ENCODE results near the gene DOK7.

Gene DOK7

GRCh38 chr4:3516836-3517730, 54.0 kb downstream of the DOK7 start:
- Histone ChIP-seq H3K27ac (no peak overlapping the region), H3K9me3 (ENCODE audit: low read depth, low read length) (no peaks in the 10 kb centered on the region), H3K4me3 (no peak overlapping the region), H3K9ac (ENCODE audit: insufficient read length) (no peak overlapping the region), H3K36me3 (ENCODE audit: insufficient read depth, low read length) (peaks cover 28% of the 10 kb centered on the region; the same call in 1 of the 2 replicates)
- TF ChIP-seq EZH2 (IDR thresholded peaks at IDR 0.05), result no peak
- TF ChIP-seq FOXP2 (optimal IDR thresholded peaks at IDR 0.05; ENCODE audit: control extremely low read depth, extremely low read length, insufficient read depth), result no peak
- no peak for TF ChIP-seq POLR2AphosphoS5 (IDR thresholded peaks at IDR 0.05; ENCODE audit: borderline replicate concordance, low read depth, low read length)
- no peak for DNase-seq (ENCODE audit: low read depth, low spot score)

DNA sequence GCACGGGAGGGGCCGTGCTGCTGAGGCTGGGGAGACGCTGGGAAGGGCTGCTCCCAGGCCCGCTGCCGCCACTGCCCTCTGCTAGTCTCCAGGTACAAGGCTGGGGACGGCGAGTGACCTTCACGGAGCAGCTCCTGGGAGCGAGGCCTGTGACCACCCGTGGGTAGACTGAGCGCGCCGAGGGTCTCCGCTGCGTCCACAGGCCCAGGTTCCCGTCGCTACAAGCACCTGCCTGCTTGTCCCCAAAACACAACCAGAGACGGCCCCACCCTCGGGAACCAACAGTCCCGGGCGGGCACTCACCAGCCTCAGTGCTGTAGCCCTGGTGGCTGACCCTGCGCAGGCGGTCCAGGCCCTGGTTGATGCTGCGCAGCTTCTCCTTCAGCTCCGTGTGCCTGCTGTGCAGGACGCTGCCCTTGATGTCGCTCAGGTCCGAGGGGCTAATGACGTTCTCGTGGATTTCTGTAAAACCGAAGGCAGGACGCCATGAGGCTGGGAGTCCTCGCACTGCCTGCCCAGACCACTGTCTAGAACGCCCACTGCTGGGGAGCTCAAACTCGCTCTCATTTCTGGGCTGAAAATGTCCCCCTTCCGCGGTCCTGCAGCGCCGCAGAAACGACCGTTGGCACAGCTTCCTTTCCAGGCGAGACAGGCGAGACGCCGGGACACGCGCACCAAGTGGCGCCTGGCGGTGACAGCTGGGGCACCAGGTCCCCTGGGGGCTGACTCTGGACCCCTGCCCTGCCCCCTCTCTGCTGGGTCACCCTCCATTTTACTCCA, 54.8 kb downstream of the DOK7 start:
- DNase-seq (ENCODE audit: low read depth, low spot score), result no peak
- peaks cover 22% of the 10 kb centered on the region; the same call in 1 of the 2 replicates for H3K36me3 ChIP-seq (ENCODE audit: insufficient read depth, low read length)
- TF ChIP-seq POLR2AphosphoS5 (IDR thresholded peaks at IDR 0.05; ENCODE audit: borderline replicate concordance, low read depth, low read length) (no peak), FOXP2 (optimal IDR thresholded peaks at IDR 0.05; ENCODE audit: control extremely low read depth, extremely low read length, insufficient read depth) (no peak)

GRCh38 chr4:3518511-3518880, 55.4 kb downstream of the DOK7 start:
- H3K9ac ChIP-seq (ENCODE audit: insufficient read length), result no peak overlapping the region
- H3K9me3 ChIP-seq (ENCODE audit: low read depth, low read length), result no peaks in the 10 kb centered on the region
- TF ChIP-seq EZH2 (IDR thresholded peaks at IDR 0.05) (no peak), FOXP2 (optimal IDR thresholded peaks at IDR 0.05; ENCODE audit: control extremely low read depth, extremely low read length, insufficient read depth) (no peak), POLR2AphosphoS5 (IDR thresholded peaks at IDR 0.05; ENCODE audit: borderline replicate concordance, low read depth, low read length) (no peak)
- peaks cover 22% of the 10 kb centered on the region; the same call in 1 of the 2 replicates for H3K36me3 ChIP-seq (ENCODE audit: insufficient read depth, low read length)
- no peak for DNase-seq (ENCODE audit: low read depth, low spot score)
- H3K4me3 ChIP-seq, result no peak overlapping the region
- H3K27ac ChIP-seq, result no peak overlapping the region

More for the DNA sequence above, 54.8 kb downstream of the DOK7 start:
- Histone ChIP-seq H3K9me3 (ENCODE audit: low read depth, low read length) (no peaks in the 10 kb centered on the region), H3K4me3 (no peak overlapping the region), H3K27ac (no peak overlapping the region), H3K9ac (ENCODE audit: insufficient read length) (no peak overlapping the region)

GRCh38 chr4:3518941-3519340, 55.8 kb downstream of the DOK7 start:
- H3K4me3 ChIP-seq, result no peak overlapping the region
- no peaks in the 10 kb centered on the region for H3K9me3 ChIP-seq (ENCODE audit: low read depth, low read length)
- H3K36me3 ChIP-seq (ENCODE audit: insufficient read depth, low read length), result peaks cover 22% of the 10 kb centered on the region; the same call in 1 of the 2 replicates
- H3K27ac ChIP-seq, result no peak overlapping the region
- H3K9ac ChIP-seq (ENCODE audit: insufficient read length), result no peak overlapping the region
- no peak for DNase-seq (ENCODE audit: low read depth, low spot score)
- TF ChIP-seq EZH2 (IDR thresholded peaks at IDR 0.05) (no peak), FOXP2 (optimal IDR thresholded peaks at IDR 0.05; ENCODE audit: control extremely low read depth, extremely low read length, insufficient read depth) (no peak), POLR2AphosphoS5 (IDR thresholded peaks at IDR 0.05; ENCODE audit: borderline replicate concordance, low read depth, low read length) (no peak)

DNA sequence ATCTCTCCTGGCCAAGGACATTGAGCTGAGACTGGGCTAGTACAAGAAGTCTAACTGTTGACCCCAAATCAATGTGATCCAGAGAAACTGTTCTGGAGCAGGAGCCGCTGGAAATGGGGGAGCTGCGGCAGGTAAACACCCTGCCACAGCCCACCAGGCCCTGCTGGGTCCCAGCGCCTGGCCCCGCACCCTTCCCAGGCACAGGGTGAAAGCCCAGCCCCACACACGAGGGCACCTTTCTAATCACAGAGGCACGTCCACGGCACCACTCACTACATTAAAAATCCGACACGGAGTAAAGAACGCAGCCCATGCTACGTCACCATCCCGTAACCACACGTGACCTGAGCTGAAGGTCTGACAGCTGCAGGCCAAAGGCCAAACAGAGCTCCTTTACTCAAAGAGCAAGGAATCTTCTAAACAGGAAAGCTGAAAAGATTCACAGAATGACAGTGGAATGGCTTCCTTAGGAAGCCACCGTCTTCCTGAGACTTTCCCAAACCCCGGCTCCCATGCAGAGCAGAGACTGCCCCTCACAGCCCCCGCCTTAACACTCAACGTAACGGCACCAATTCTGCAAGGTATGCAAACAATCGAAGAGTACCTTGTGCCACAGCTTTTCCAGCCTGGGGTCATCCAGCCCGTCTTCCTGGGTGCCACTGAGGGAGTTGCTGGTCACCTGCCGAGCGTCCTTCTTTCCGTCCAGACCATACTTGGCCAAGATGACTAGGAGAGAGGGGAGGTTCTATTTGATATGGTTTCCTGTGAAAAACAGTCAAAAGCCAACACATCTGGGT, 56.6 kb downstream of the DOK7 start:
- H3K36me3 ChIP-seq (ENCODE audit: insufficient read depth, low read length), result peaks cover 29% of the 10 kb centered on the region; the same call in 1 of the 2 replicates

DNA sequence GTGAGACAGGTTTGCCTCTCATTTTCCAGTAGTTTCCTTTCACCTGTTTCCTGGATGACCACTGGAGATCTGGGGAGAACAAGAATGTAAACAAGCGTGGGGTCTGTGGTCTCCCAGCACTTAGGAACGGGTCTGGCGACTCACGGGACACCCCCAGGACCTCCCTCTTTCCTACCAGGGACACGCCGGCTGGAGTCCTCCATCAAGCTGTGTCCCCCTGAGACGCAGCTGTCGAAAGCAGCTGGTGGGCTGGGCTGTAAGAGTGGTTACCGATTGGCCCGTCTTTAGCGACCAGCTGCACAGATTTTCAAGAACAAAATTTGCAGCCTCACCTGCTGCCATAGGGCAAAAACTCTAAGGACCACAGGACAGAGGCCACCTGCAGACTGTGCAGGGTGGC, 57.2 kb downstream of the DOK7 start:
- Histone ChIP-seq H3K9me3 (ENCODE audit: low read depth, low read length) (no peaks in the 10 kb centered on the region), H3K36me3 (ENCODE audit: insufficient read depth, low read length) (peaks cover 29% of the 10 kb centered on the region; the same call in 1 of the 2 replicates), H3K4me3 (no peak overlapping the region), H3K27ac (no peak overlapping the region), H3K9ac (ENCODE audit: insufficient read length) (no peak overlapping the region)
- DNase-seq (ENCODE audit: low read depth, low spot score), result no peak
- TF ChIP-seq POLR2AphosphoS5 (IDR thresholded peaks at IDR 0.05; ENCODE audit: borderline replicate concordance, low read depth, low read length) (no peak), FOXP2 (optimal IDR thresholded peaks at IDR 0.05; ENCODE audit: control extremely low read depth, extremely low read length, insufficient read depth) (no peak), EZH2 (IDR thresholded peaks at IDR 0.05) (no peak)

More for the DNA sequence above, 56.6 kb downstream of the DOK7 start:
- no peak overlapping the region for H3K9ac ChIP-seq (ENCODE audit: insufficient read length)
- no peaks in the 10 kb centered on the region for H3K9me3 ChIP-seq (ENCODE audit: low read depth, low read length)
- H3K27ac ChIP-seq, result no peak overlapping the region
- no peak overlapping the region for H3K4me3 ChIP-seq
- TF ChIP-seq POLR2AphosphoS5 (IDR thresholded peaks at IDR 0.05; ENCODE audit: borderline replicate concordance, low read depth, low read length) (no peak), FOXP2 (optimal IDR thresholded peaks at IDR 0.05; ENCODE audit: control extremely low read depth, extremely low read length, insufficient read depth) (no peak), EZH2 (IDR thresholded peaks at IDR 0.05) (no peak)
- no peak for DNase-seq (ENCODE audit: low read depth, low spot score)

DNA sequence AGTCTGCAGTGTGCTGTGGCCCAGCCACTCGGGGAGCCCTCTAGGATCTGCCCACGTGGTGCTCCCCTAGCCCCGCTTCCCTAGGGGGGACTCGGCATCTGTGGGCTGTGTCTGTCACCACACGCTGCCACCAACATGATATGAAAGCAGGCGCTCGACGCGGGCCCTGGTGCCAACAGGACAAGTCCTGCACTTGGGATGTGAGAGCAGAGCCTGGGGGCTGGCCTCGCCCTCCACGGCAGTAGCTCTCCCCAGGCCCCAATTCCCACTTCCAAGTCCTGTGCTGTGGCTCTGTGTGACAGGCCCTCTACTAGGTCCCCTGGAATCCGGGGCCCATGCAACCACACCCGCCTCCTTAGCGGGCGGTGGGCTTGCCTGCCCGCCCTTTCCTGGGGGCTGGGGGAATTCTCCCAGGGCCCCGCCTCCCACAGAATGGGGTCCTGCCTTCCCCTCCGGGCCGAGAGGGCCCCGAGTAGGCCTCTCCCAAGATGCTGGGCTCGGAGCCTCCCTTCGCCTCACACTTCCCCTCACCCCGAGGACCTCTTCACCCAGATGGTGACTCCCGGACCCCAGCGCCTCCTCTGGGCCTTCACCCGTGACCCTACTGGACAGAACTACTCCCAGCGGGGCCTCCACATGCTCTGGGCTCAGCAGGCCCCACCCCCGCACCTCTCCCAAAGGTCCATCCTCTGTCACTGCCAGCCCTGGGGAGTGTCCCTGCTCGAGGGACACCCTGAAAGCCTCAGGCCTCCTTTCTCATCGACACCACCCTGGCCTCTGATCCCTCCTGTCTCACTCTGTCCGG, 57.9 kb downstream of the DOK7 start:
- H3K9me3 ChIP-seq (ENCODE audit: low read depth, low read length), result no peaks in the 10 kb centered on the region
- H3K9ac ChIP-seq (ENCODE audit: insufficient read length), result no peak overlapping the region
- DNase-seq (ENCODE audit: low read depth, low spot score), result no peak
- TF ChIP-seq EZH2 (IDR thresholded peaks at IDR 0.05) (no peak), FOXP2 (optimal IDR thresholded peaks at IDR 0.05; ENCODE audit: control extremely low read depth, extremely low read length, insufficient read depth) (no peak), POLR2AphosphoS5 (IDR thresholded peaks at IDR 0.05; ENCODE audit: borderline replicate concordance, low read depth, low read length) (no peak)
- H3K4me3 ChIP-seq, result no peak overlapping the region
- peaks cover 29% of the 10 kb centered on the region; the same call in 1 of the 2 replicates for H3K36me3 ChIP-seq (ENCODE audit: insufficient read depth, low read length)
- H3K27ac ChIP-seq, result no peak overlapping the region
